ENCODE data around the gene POC5.

POC5 gene

GRCh38 chr5:75640395-75640794 is 76.8 kb downstream of the POC5 start:
- Histone ChIP-seq H3K4me1 (ENCODE audit: insufficient read depth, low read length, severe bottlenecking) (no peaks in the 10 kb centered on the region), H3K36me3 (ENCODE audit: insufficient read depth, low read length) (no peaks in the 10 kb centered on the region), H3K9ac (ENCODE audit: low read length) (no peak overlapping the region), H3K9me3 (ENCODE audit: low read length) (no peaks in the 10 kb centered on the region), H3K27me3 (ENCODE audit: insufficient read depth, low read length) (0 out of 2 replicates have a peak, but pooled peaks cover 3% of the 10 kb centered on the region), H4K20me1 (ENCODE audit: insufficient read depth, low read length) (no peaks in the 10 kb centered on the region), H3K4me2 (ENCODE audit: low read length) (no peak overlapping the region), H2AFZ (ENCODE audit: low read length) (no peak overlapping the region), H3K9me2 (ENCODE audit: low read depth, low read length) (no peaks in the 10 kb centered on the region), H3K27ac (ENCODE audit: low read depth, low read length, poor library complexity, severe bottlenecking) (no peak overlapping the region), H3K79me2 (ENCODE audit: insufficient read depth, low read length) (no peaks in the 10 kb centered on the region), H3F3A (ENCODE audit: insufficient read depth, low read length) (no peaks in the 10 kb centered on the region), H3K4me3 (ENCODE audit: low read depth, low read length, poor library complexity, severe bottlenecking) (no peak overlapping the region)
- TF ChIP-seq CTCF (IDR thresholded peaks at IDR 0.05; ENCODE audit: low read length), result no peak
- TF ChIP-seq EZH2 (IDR thresholded peaks at IDR 0.05; ENCODE audit: borderline replicate concordance, low read length), result no peak

DNA sequence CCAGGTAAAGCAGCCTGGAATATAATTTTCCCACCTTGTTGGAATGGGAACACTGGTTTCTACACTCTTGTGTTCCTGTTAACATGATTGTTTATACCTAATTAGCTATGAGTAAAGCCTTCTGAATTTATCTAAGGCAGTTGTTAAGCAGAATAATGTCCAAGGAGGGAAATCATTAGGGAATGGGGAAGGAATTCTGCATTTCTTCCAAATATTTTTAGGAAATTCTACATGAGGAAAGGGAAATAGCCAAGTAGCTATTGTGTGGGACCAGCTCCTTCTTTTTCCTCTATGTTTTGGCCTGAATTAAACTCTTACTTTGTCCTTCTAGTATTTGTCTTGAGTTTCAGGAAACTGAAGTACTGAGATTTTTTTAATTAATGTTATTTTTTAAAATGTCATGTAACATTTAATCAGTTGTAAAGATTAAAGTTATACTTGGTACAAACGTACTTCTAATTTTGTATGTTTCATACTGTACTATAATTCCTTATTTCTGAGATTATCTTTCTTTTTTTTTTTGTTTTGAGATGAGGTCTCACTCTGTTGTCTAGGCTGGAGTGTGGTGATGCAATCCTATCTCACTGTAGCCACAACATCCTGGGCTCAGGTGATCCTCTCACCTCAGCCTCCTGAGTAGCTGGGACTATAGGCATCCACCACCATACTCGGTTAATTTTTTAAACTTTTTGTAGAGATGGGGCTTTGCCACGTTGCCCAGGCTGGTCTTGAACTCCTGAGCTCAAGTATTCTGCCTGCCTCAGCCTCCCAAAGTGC is 77.5 kb downstream of the POC5 start:
- Histone ChIP-seq H2AFZ (ENCODE audit: low read length) (no peak overlapping the region), H4K20me1 (ENCODE audit: insufficient read depth, low read length) (no peaks in the 10 kb centered on the region), H3K4me2 (ENCODE audit: low read length) (no peak overlapping the region)

DNA sequence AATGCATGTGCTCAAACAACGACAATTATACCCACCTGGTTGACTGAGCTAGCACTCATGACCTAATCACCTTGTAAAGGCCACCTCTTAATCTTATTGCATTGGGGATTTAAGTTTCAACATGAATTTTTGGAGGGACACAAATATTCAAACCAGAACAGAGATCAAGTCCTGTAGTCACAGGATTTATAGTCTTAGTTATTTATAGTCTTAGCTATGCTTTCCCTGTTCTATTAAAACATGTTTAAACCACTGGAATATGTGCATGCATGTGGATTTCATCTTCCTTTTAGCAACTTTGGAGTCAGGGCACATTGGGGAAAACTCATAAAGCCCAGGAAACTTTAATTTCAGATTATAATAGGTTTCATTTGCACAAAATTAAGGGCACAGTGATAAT is 79.3 kb downstream of the POC5 start:
- no peaks in the 10 kb centered on the region for H3K79me2 ChIP-seq (ENCODE audit: insufficient read depth, low read length)
- no peaks in the 10 kb centered on the region for H3K36me3 ChIP-seq (ENCODE audit: insufficient read depth, low read length)
- no peak overlapping the region for H3K27ac ChIP-seq (ENCODE audit: low read depth, low read length, poor library complexity, severe bottlenecking)
- H3K9me2 ChIP-seq (ENCODE audit: low read depth, low read length), result no peaks in the 10 kb centered on the region
- no peaks in the 10 kb centered on the region for H4K20me1 ChIP-seq (ENCODE audit: insufficient read depth, low read length)
- no peak overlapping the region for H3K4me3 ChIP-seq (ENCODE audit: low read depth, low read length, poor library complexity, severe bottlenecking)
- no peak overlapping the region for H3K9ac ChIP-seq (ENCODE audit: low read length)
- H2AFZ ChIP-seq (ENCODE audit: low read length), result no peak overlapping the region
- no peak overlapping the region for H3K4me2 ChIP-seq (ENCODE audit: low read length)
- no peaks in the 10 kb centered on the region for H3K9me3 ChIP-seq (ENCODE audit: low read length)
- TF ChIP-seq EZH2 (IDR thresholded peaks at IDR 0.05; ENCODE audit: borderline replicate concordance, low read length) (no peak), CTCF (IDR thresholded peaks at IDR 0.05; ENCODE audit: low read length) (no peak)
- H3K4me1 ChIP-seq (ENCODE audit: insufficient read depth, low read length, severe bottlenecking), result no peaks in the 10 kb centered on the region
- 0 out of 2 replicates have a peak, but pooled peaks cover 3% of the 10 kb centered on the region for H3K27me3 ChIP-seq (ENCODE audit: insufficient read depth, low read length)
- no peaks in the 10 kb centered on the region for H3F3A ChIP-seq (ENCODE audit: insufficient read depth, low read length)

More for the DNA sequence above, 77.5 kb downstream of the POC5 start:
- H3K9ac ChIP-seq (ENCODE audit: low read length), result no peak overlapping the region
- no peak overlapping the region for H3K4me3 ChIP-seq (ENCODE audit: low read depth, low read length, poor library complexity, severe bottlenecking)
- H3K9me2 ChIP-seq (ENCODE audit: low read depth, low read length), result no peaks in the 10 kb centered on the region
- no peaks in the 10 kb centered on the region for H3K4me1 ChIP-seq (ENCODE audit: insufficient read depth, low read length, severe bottlenecking)
- no peaks in the 10 kb centered on the region for H3F3A ChIP-seq (ENCODE audit: insufficient read depth, low read length)
- no peaks in the 10 kb centered on the region for H3K79me2 ChIP-seq (ENCODE audit: insufficient read depth, low read length)
- no peak for TF ChIP-seq CTCF (IDR thresholded peaks at IDR 0.05; ENCODE audit: low read length)
- TF ChIP-seq EZH2 (IDR thresholded peaks at IDR 0.05; ENCODE audit: borderline replicate concordance, low read length), result no peak
- H3K36me3 ChIP-seq (ENCODE audit: insufficient read depth, low read length), result no peaks in the 10 kb centered on the region
- 0 out of 2 replicates have a peak, but pooled peaks cover 3% of the 10 kb centered on the region for H3K27me3 ChIP-seq (ENCODE audit: insufficient read depth, low read length)
- no peaks in the 10 kb centered on the region for H3K9me3 ChIP-seq (ENCODE audit: low read length)
- H3K27ac ChIP-seq (ENCODE audit: low read depth, low read length, poor library complexity, severe bottlenecking), result no peak overlapping the region

All from OCI-LY1 (cell line).